H7 (cell line): ENCODE data around the gene EMILIN3. TPM values are rescaled to one million over a fixed set of nuclear protein-coding genes. Genes with fewer than 3 reads are reported as not detected.
A peak's percentile ranks its signal among the peaks of the same experiment; 100 is the strongest.

Source experiments
- DNase-seq: peaks from one replicate; pipeline ENCODE4 v3.0.0; 2012
- H3K27me3 ChIP-seq: 2 replicates; pipeline ENCODE4 v1.6.0; 2011; ENCODE audit warnings: mild to moderate bottlenecking, low read length; ENCODE audit not compliant: control insufficient read depth, insufficient read depth
- H3K36me3 ChIP-seq: replicated peaks from 2 replicates; pipeline ENCODE4 v1.5.1; 2011; ENCODE audit warnings: low read length; ENCODE audit not compliant: control insufficient read depth, insufficient read depth
- H3K4me3 ChIP-seq: 2 replicates; pipeline ENCODE4 v1.5.1; 2011; ENCODE audit warnings: low read depth, mild to moderate bottlenecking, control low read depth, low read length, moderate library complexity; ENCODE audit not compliant: insufficient read depth
- total RNA-seq: library from RNA; depleted of rRNA; stranded (reverse); fragments of >200 nt; shearing (Covaris generic); gene quantifications from 2 replicates; pipeline ENCODE4 v1.2.3, GENCODE V29; 2014

EMILIN3 gene
- total RNA-seq, 1 experiment from 2014 or later = 6.2 TPM

DNA sequence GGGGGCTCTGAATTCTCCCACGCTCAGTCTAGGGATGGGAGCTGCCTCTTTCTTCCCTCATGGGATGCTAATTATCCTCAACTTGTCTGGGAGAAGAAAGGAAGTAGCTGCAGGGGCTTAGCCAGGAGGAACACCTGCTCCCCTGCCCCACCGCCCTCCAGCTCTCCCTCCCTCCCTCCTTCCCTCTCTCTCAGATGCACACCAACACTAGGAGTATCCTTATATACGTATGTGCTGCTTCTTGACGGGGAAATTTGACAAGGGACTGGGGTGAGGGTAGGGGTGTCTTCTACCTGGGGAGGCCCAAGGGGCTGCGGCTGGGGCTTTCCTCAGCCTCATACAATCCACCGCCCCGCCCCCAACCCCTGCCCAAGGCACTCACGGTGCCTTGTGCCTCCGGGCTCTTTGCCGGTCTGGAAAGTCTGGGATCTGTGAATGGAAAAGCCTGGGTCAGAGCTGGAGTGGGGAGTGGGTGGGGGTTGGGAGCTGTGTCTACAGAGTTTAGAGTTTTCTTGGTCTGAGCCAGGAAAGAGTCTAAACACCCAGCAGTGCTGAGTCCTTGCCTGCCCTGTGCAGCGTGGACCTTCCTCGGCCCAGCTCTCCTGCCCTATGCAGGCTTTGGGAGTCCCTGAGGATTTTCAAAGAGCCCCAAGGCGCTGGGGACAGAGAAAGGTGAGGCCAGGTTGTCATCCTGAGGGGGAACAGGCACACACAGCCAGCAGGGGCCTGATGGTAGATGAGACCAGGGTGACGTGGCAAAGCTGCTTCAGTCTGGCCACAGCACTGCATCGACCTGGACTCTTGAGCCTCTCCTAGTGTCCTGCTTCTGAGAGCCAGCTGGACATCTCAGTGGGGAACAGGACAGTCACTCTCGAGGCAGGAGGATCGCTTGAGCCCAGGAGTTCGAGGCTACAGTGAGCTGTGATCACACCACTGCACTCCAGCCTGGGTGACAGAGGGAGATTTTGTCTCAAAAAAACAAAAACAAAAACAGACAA is 29.3 kb upstream of the EMILIN3 start:
- DNase-seq = peak; percentile 82
- Histone ChIP-seq H3K4me3 (no peak overlapping the region), H3K27me3 (no peaks in the 10 kb centered on the region), H3K36me3 (no peaks in the 10 kb centered on the region)

DNA sequence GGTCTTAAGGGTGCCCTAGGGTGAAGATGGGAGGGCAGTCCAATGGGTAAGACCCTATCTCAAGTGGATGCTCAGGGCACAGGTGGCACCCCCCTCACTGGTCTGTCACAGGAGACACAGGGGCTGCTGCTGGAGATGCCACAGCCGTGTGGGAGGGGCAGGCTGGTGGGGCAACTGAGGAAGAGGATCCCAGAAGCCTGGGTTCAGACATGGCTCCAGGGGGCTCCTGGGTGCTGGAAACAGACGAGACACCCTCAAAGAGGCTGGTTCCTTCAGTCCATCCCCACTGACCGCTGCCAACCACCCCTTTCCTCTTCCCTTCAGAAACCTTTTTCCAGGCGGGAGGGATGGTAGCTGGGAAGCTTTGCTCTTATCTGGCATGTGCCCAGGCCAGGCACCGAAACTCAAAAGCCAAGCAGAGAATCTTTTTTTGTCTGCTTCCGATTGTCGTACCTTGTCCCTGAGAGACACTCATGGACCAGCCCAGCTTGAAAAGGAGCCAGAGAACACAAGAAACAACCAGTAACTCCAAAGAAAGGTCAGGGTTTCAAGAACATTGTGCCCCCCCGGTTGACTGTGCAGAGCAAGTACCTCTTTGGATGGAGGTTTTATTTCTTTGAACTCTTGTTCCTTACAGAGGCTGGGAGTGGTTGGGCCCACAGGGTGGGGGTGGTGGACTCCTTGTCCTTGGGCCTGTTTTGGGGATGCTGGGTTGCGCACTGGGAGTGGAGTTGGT is 28.5 kb upstream of the EMILIN3 start:
- Histone ChIP-seq H3K36me3 (no peaks in the 10 kb centered on the region), H3K4me3 (no peak overlapping the region), H3K27me3 (no peaks in the 10 kb centered on the region)
- DNase-seq = no peak

DNA sequence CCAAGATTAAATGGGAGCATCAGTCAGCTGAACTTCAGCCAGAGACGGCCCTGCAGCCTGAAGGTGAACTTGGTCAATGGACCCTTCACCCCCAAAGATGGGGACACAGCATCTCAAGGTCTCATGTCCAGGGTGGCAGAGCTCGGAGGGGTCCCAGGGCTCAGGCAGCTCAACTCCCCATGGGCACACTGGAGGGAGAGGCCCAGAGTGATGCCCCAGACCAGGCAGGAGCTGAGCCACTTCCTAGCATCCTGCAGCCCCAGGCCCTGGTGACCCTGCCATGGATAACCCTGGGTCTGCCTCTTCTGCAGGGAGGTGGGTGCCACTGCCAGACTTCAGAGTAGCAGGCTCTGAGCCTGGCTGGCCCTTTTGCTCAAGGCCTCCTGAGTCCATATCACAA is 27.5 kb upstream of the EMILIN3 start:
- Histone ChIP-seq H3K36me3 (no peaks in the 10 kb centered on the region), H3K4me3 (no peak overlapping the region), H3K27me3 (no peaks in the 10 kb centered on the region)
- no peak for DNase-seq

DNA sequence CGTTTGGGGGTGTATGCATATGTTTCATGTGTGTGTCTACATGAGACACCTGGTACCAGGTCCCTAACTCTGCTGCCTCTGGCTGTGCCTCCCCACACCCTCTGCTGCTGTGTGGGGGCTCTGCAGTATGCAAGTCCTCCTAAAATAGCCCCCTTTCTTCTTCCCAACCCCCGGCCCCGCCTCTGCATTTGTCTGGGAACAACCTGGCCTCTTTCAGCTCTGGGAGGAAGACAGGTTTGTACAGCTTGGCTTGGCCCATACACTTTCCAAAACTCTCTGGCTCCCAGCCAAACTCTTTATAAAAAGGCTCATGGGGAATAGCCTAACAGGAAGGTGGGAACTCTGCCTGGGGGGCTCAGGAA is 27.1 kb upstream of the EMILIN3 start:
- H3K36me3 ChIP-seq = no peaks in the 10 kb centered on the region
- DNase-seq = no peak

DNA sequence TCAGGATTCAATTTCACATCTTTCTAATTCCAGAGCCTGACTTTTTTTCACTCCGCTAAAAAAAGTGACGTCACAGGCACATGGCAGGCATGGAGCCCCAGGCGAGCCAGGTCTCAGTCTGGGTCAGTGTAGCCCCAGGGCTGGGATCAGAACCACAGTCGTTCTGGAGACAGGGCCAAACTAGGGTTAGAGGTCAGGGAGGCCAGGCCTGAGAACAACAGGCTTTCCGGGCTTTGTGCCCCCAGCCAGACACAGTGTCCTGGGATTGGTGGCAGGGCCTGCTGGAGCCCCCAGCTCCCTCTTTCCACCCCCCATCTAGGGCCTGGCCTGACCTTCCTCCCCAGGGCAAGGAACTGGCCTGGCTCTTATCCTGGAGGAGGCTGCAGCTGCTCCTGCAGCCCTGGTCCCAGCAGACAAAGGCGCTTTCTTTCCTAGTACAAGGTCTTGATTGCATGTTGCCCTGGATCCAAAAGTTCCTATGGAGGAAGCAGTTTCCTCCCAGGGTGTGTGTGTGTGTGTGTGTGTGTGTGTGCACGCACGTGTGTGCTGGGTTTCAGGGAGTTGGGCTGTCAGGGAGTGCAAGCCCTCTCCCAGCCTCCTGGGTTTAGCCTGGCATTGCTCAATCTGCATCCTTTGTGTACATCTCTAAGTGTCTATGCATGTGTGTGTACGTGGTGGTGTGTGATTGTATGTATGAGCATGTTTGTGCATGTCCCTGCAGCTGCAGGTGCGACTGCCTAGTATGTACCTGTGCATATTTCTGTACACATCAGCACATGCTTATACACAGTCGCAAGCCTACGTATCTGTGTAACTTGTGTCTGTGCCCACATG is 26.5 kb upstream of the EMILIN3 start:
- no peaks in the 10 kb centered on the region for H3K27me3 ChIP-seq
- H3K36me3 ChIP-seq = no peaks in the 10 kb centered on the region
- no peak for DNase-seq
- no peak overlapping the region for H3K4me3 ChIP-seq

More for the DNA sequence above, 27.1 kb upstream of the EMILIN3 start:
- Histone ChIP-seq H3K27me3 (no peaks in the 10 kb centered on the region), H3K4me3 (no peak overlapping the region)

DNA sequence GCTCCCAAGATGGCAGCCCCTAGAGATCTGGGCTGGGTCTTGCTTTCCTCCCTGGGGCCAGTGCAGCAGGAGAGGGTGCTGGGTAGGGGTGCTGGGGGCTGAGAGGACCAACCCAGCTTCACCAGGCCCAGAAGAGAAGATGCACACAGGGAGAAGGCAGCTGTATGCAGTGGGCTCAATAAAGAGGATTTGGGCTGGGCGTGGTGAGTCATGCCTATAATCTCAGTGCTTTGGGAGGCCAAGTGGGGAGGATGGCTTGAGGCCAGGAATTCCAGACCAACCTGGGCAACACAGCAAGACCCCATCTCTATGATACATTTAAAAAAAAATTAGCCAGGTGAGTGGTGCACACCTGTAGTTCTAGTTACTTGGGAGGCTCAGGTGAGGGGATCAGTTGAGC is 25.7 kb upstream of the EMILIN3 start:
- H3K4me3 ChIP-seq = no peak overlapping the region
- no peaks in the 10 kb centered on the region for H3K36me3 ChIP-seq
- DNase-seq = no peak

DNA sequence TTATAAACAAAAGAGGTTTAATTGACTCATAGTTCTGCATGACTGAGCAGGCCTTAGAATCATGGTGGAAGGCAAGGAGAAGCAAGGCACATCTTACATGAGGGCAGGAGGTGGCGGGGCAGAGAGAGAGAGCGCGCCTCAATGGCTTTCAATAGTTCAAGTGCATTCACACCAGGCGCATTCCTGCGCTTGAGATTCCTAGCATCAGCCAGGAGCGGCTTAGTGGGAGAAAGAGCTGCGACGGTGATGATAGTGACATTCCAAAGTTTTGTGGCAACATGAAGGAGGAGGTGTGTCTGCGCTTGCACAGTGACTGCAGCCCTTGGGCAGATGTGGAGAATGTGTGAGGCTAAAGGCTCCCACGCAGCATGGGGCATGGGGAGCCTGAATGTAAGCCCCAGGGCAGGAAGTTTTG is 25.0 kb upstream of the EMILIN3 start:
- Histone ChIP-seq H3K27me3 (no peaks in the 10 kb centered on the region), H3K36me3 (no peaks in the 10 kb centered on the region), H3K4me3 (no peak overlapping the region)
- no peak for DNase-seq

More for the DNA sequence above, 25.7 kb upstream of the EMILIN3 start:
- no peaks in the 10 kb centered on the region for H3K27me3 ChIP-seq

DNA sequence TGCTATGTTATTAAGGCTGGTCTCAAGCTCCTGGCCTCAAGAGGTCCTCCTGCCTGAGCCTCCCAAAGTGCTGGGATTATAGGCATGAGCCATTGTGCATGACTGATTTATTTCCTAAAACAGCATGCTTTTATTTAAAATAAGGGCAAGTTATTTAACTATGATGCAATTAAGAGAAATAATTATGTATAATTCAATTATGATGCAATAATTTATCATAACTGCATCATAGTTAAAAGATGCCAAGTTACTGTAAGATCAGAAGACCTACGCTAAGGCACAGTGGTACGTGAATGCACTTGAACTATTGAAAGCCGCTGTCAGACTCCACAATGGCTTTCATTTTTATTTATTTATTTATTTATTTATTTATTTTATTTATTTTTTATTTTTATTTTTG is 24.3 kb upstream of the EMILIN3 start:
- Histone ChIP-seq H3K27me3 (no peaks in the 10 kb centered on the region), H3K36me3 (no peaks in the 10 kb centered on the region), H3K4me3 (no peak overlapping the region)
- no peak for DNase-seq

DNA sequence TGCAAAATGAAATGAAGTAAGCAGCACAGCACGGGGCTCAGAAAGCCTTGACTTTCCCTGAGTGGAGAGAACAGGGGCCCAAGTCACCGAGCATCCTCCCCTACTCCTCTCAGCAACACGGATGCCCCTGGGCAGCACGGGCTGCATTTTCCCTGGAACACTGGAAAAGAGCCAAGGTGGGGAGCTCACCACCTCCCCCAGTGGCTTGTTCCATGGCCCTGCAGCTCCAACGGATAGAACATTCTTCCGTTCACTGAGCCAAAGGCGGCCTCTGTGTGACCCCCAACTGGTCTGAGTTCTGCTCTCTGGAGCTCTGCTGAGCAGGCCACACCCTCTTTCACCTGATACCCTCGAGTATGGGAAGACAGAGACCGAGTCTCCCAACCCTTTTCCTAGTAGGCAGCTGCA is 20.8 kb upstream of the EMILIN3 start:
- Histone ChIP-seq H3K27me3 (no peaks in the 10 kb centered on the region), H3K36me3 (no peaks in the 10 kb centered on the region), H3K4me3 (no peak overlapping the region)
- DNase-seq = peak; percentile 86

DNA sequence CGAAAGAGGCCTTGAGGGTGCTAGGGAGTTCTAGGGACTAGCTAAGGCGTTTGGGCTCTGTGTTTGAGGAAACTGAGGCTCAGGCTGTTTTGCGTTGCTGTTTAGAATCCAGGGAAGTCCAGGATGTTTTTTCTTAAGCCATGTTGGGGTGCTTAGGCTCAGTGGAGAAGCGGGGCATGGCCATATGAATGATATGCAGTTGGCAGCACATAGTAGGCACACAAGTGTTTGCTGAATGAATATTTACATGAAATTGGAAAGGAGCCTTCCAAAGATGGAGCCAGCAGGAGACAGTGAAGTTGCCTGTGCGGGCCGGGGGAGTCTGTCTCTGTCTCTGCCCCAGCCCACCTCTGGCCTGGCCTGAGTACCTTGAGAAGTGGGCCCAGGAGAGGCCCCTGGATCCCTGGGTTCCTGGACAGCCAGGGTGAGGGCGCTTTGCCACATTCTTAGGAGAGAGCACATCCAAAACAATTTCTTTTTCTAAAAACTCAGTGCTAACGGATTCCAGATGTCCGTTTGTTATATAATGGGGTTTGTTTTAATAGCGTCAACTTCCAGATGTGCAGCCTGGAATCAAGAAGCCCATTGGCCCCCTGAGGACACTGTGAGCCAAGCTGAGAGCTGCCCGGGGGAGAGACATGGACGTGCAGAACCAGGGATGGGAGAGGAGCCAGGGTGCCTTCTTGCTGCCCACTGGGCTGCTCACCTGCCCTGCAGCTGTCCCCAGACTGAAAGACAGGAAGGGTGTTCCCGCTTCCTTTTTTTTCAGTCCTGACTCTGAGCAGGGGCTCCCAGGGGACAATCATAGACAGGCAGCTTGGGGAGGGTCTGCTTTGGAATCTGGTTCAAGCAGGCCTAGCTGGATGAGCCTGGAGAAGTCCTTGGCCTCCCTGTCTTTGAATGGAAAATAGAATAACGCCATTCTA is 20.1 kb upstream of the EMILIN3 start:
- Histone ChIP-seq H3K4me3 (no peak overlapping the region), H3K36me3 (no peaks in the 10 kb centered on the region), H3K27me3 (no peaks in the 10 kb centered on the region)
- DNase-seq = no peak

DNA sequence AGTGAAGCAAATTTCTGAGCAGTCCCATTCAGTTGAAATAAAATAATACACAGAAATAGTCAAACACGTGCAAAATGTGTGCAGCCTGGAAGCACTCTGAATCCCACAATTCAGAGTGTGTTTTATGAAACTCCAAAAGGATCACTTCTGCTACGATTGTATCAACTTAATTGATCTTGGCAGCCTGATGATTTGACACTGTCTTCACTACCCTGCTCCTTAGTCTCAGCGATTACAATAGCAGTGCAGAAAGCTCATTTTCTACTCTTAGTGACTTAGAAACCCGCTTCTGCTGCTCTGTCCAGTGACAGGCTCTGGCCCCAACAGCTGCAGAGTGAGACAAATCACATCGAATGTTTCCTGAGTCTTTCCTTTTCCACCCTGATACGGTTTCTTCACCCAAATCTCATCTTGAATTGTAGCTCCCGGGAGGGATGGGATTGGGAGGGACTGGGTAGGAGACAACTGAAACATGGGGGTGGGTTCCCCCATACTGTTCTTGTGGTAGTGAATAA is 16.2 kb upstream of the EMILIN3 start:
- Histone ChIP-seq H3K27me3 (no peaks in the 10 kb centered on the region), H3K4me3 (no peak overlapping the region), H3K36me3 (no peaks in the 10 kb centered on the region)
- DNase-seq = no peak

DNA sequence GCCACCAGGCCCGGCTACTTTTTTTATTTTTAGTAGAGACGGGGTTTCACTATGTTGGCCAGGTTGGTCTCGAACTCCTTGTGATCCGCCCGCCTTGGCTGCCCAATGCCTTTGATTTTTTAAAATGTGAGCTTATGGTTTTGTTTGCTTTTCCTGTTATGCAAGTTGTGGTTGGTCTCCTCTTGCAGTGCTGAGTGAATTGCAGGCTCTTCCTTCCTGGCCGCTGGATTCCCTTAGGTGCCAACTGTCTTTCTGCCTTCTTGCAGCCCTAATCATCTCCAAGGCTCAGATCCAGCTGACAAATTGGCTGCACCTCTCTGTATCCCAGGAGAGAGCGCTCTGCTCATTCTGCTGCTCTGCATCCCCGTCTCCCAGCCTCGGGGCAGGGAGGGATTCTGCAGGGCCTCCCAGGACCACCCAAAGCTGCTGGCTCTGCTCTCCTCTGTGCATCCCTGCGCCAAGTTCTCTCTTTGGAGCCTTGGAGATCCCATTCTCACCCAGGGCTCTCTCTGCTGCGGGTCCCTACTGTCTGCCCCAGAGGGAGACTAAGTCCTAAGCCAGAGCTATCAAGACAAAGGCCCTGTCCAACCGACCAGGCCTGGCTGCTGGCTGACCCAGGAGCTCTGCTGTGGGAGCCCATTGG is 14.1 kb upstream of the EMILIN3 start:
- H3K36me3 ChIP-seq = no peaks in the 10 kb centered on the region
- no peaks in the 10 kb centered on the region; the same call in 1 of the 2 replicates for H3K27me3 ChIP-seq
- H3K4me3 ChIP-seq = no peak overlapping the region
- peak; percentile 69 for DNase-seq

DNA sequence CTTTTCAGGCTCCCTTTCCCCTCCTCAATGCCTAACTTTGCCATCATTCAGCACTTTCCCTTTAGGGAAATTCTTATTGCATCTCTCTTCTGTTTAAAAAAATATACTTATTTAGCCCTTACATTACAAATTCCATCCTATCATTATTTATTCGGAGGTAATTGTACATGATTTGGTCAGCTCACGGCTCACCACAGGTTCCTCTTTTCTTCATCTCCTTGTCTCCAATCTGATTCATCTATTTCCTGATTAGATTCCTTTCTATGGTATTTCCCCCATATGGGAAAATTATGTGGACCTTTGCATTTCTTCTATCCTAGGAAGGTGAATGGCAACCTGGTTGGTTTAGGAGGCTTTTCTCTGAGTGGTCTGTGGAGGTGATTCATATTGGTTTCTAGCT is 12.9 kb upstream of the EMILIN3 start:
- H3K27me3 ChIP-seq = no peaks in the 10 kb centered on the region; the same call in 1 of the 2 replicates
- DNase-seq = no peak
- H3K36me3 ChIP-seq = no peaks in the 10 kb centered on the region
- no peak overlapping the region for H3K4me3 ChIP-seq
